Measurements from ENCODE around the gene PTPRE.

GRCh38 chr10:128110339-128110738, 203.4 kb downstream of the PTPRE start:
- TF ChIP-seq, protein P1, sequence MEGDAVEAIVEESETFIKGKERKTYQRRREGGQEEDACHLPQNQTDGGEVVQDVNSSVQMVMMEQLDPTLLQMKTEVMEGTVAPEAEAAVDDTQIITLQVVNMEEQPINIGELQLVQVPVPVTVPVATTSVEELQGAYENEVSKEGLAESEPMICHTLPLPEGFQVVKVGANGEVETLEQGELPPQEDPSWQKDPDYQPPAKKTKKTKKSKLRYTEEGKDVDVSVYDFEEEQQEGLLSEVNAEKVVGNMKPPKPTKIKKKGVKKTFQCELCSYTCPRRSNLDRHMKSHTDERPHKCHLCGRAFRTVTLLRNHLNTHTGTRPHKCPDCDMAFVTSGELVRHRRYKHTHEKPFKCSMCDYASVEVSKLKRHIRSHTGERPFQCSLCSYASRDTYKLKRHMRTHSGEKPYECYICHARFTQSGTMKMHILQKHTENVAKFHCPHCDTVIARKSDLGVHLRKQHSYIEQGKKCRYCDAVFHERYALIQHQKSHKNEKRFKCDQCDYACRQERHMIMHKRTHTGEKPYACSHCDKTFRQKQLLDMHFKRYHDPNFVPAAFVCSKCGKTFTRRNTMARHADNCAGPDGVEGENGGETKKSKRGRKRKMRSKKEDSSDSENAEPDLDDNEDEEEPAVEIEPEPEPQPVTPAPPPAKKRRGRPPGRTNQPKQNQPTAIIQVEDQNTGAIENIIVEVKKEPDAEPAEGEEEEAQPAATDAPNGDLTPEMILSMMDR (IDR thresholded peaks at IDR 0.05): no peak
- TF ChIP-seq EZH2 (IDR thresholded peaks at IDR 0.05): no peak
- TF ChIP-seq EZH2phosphoT487 (IDR thresholded peaks at IDR 0.05): no peak

Data from neural progenitor cell (in vitro differentiated cells).